ENCODE results near the gene SPOCK1. TPM values are rescaled to one million over a fixed set of nuclear protein-coding genes. Genes with fewer than 3 reads are reported as not detected.

The SPOCK1 gene
- total RNA-seq, 1 experiment from 2014 or later = 0.27 TPM

GRCh38 chr5:137342764-137343163 is 156.4 kb downstream of the SPOCK1 start:
- H3K27ac ChIP-seq (ENCODE audit: low read depth, low read length) = no peak overlapping the region
- H3K4me3 ChIP-seq (replicated peaks in 1 of 2; ENCODE audit: low read depth in 1 of 2, low read length in 2 of 2) = no peak overlapping the region
- H3K79me2 ChIP-seq (ENCODE audit: insufficient read depth, low read length) = no peaks in the 10 kb centered on the region
- POLR2A ChIA-PET = no interaction called here
- peaks cover 0 to 4% of the 10 kb centered on the region in 2 experiments; a peak in 1 of 4 replicates for H3K4me1 ChIP-seq (ENCODE audit: control insufficient read depth in 1 of 2, insufficient read depth in 2 of 2, low read length in 2 of 2)
- no TSS peak for BruUV-seq (replicated peaks)
- H3K9ac ChIP-seq (ENCODE audit: low read length) = no peak overlapping the region
- TF ChIP-seq SIN3A (IDR thresholded peaks at IDR 0.05; ENCODE audit: low read depth) = no peak
- TF ChIP-seq JUND (IDR thresholded peaks at IDR 0.05) = no peak
- TF ChIP-seq ELF1 (IDR thresholded peaks at IDR 0.05; ENCODE audit: borderline replicate concordance, low read depth) = no peak
- no peak for TF ChIP-seq FOSL1 (IDR thresholded peaks at IDR 0.05; ENCODE audit: low read depth)
- TF ChIP-seq MAX (IDR thresholded peaks at IDR 0.05) = no peak
- no peak for TF ChIP-seq RAD21 (IDR thresholded peaks at IDR 0.05; ENCODE audit: low read depth)
- no peak for TF ChIP-seq POLR2AphosphoS5 (IDR thresholded peaks at IDR 0.05; ENCODE audit: low read depth, low read length)
- RAD21 ChIA-PET (ENCODE audit: low non-redundant PET in 1 of 2, low total read pairs in 2 of 2, uncharacterized antibody in 2 of 2, unreplicated experiment in 2 of 2) = no interaction called here
- DNase-seq (ENCODE audit: low read depth, low spot score) (no peak), ATAC-seq (no peak)
- intact Hi-C loops (cut with micrococcal nuclease) = loop anchor here (10.0 kb wide), 1 partner anchor 482 kb away; no protein-coding TSS in a partner anchor
- H3K9me3 ChIP-seq (ENCODE audit: control insufficient read depth in 1 of 2, insufficient read depth in 1 of 2, low read depth in 1 of 2, low read length in 2 of 2) = no peaks in the 10 kb centered on the region
- no peaks in the 10 kb centered on the region for H3K9me2 ChIP-seq (ENCODE audit: insufficient read depth)
- peaks cover 18% of the 10 kb centered on the region for H3K27me3 ChIP-seq (ENCODE audit: insufficient read depth, low read length)
- CTCF ChIA-PET = no interaction called here
- H3K4me2 ChIP-seq (ENCODE audit: low read length) = no peak overlapping the region
- no peak overlapping the region for H2AFZ ChIP-seq (ENCODE audit: low read depth, low read length, poor library complexity, severe bottlenecking)
- no peaks in the 10 kb centered on the region for H4K20me1 ChIP-seq (ENCODE audit: insufficient read depth)
- H3K36me3 ChIP-seq (ENCODE audit: control insufficient read depth in 1 of 2, insufficient read depth in 2 of 2, low read length in 2 of 2) = no peaks in the 10 kb centered on the region

- Histone ChIP-seq H3K36me3 (ENCODE audit: control insufficient read depth in 1 of 2, insufficient read depth in 2 of 2, low read length in 2 of 2) (no peaks in the 10 kb centered on the region), H3K27me3 (ENCODE audit: insufficient read depth, low read length) (peaks cover 18% of the 10 kb centered on the region), H3K27ac (ENCODE audit: low read depth, low read length) (no peak overlapping the region), H3K9me2 (ENCODE audit: insufficient read depth) (no peaks in the 10 kb centered on the region), H4K20me1 (ENCODE audit: insufficient read depth) (no peaks in the 10 kb centered on the region), H3K9me3 (ENCODE audit: control insufficient read depth in 1 of 2, insufficient read depth in 1 of 2, low read depth in 1 of 2, low read length in 2 of 2) (no peaks in the 10 kb centered on the region), H3K4me2 (ENCODE audit: low read length) (no peak overlapping the region), H2AFZ (ENCODE audit: low read depth, low read length, poor library complexity, severe bottlenecking) (no peak overlapping the region), H3K4me3 (replicated peaks in 1 of 2; ENCODE audit: low read depth in 1 of 2, low read length in 2 of 2) (no peak overlapping the region), H3K79me2 (ENCODE audit: insufficient read depth, low read length) (no peaks in the 10 kb centered on the region), H3K4me1 (ENCODE audit: control insufficient read depth in 1 of 2, insufficient read depth in 2 of 2, low read length in 2 of 2) (peaks cover 0 to 4% of the 10 kb centered on the region in 2 experiments; a peak in 1 of 4 replicates), H3K9ac (ENCODE audit: low read length) (no peak overlapping the region)
- ChIA-PET POLR2A (no interaction called here), RAD21 (ENCODE audit: low non-redundant PET in 1 of 2, low total read pairs in 2 of 2, uncharacterized antibody in 2 of 2, unreplicated experiment in 2 of 2) (no interaction called here), CTCF (no interaction called here)
- intact Hi-C loops (cut with micrococcal nuclease) = loop anchor here (10.0 kb wide), 1 partner anchor 483 kb away; no protein-coding TSS in a partner anchor
- TF ChIP-seq EZH2phosphoT487 (IDR thresholded peaks at IDR 0.05; ENCODE audit: borderline replicate concordance) = no peak
- TF ChIP-seq SIN3A (IDR thresholded peaks at IDR 0.05; ENCODE audit: low read depth) = no peak
- no peak for TF ChIP-seq FOSL1 (IDR thresholded peaks at IDR 0.05; ENCODE audit: low read depth)
- TF ChIP-seq SRF (IDR thresholded peaks at IDR 0.05; ENCODE audit: low read depth) = no peak
- no peak for TF ChIP-seq POLR2A (IDR thresholded peaks at IDR 0.05; ENCODE audit: borderline replicate concordance, extremely low read depth, insufficient read depth, insufficient read length)
- no peak for TF ChIP-seq CTCF (IDR thresholded peaks at IDR 0.05 in 2 of 3, conservative IDR thresholded peaks at IDR 0.05 in 1 of 3; ENCODE audit: borderline replicate concordance in 1 of 3, insufficient read depth in 1 of 3, low read depth in 2 of 3, low read length in 2 of 3)
- TF ChIP-seq POLR2AphosphoS5 (IDR thresholded peaks at IDR 0.05; ENCODE audit: low read depth, low read length) = no peak
- no TSS peak for BruUV-seq (replicated peaks)
- DNase-seq (ENCODE audit: low read depth, low spot score) = no peak
- no peak for ATAC-seq
These were observed 157.3 kb downstream of the SPOCK1 start for GRCh38 chr5:137341831-137342230.

Data from HCT116 (cell line).